Osteoblast (primary cell): ENCODE data around the gene HELZ. TPM values are rescaled to one million over a fixed set of nuclear protein-coding genes. Genes with fewer than 3 reads are reported as not detected.
A peak's percentile ranks its signal among the peaks of the same experiment; 100 is the strongest.

Experiments
- DNase-seq: peaks from one replicate; pipeline ENCODE4 v3.0.0; 2011; ENCODE audit warnings: low spot score, mixed read lengths; ENCODE audit not compliant: insufficient read length; ENCODE audit errors: missing footprints
- H2AFZ ChIP-seq: 2 replicates; pipeline ENCODE4 v1.6.0; 2011; ENCODE audit warnings: mild to moderate bottlenecking, low read length
- H3K27ac ChIP-seq: 2 replicates; pipeline ENCODE4 v1.5.1; 2011; ENCODE audit warnings: mild to moderate bottlenecking, low read depth, low read length, moderate library complexity
- H3K27me3 ChIP-seq: 2 replicates; pipeline ENCODE4 v1.6.0; 2012; ENCODE audit warnings: mild to moderate bottlenecking, control low read depth, inconsistent platforms, low read length, moderate library complexity; ENCODE audit not compliant: insufficient read depth
- H3K36me3 ChIP-seq: 2 replicates; pipeline ENCODE4 v1.5.1; 2011; ENCODE audit warnings: mild to moderate bottlenecking, low read length, control low read depth, moderate library complexity; ENCODE audit not compliant: insufficient read depth
- H3K4me1 ChIP-seq: 2 replicates; pipeline ENCODE4 v1.5.1; 2011; ENCODE audit warnings: mild to moderate bottlenecking, low read length, control low read depth, moderate library complexity; ENCODE audit not compliant: insufficient read depth
- H3K4me2 ChIP-seq: 2 replicates; pipeline ENCODE4 v1.6.0; 2011; ENCODE audit warnings: mild to moderate bottlenecking, low read length; ENCODE audit not compliant: insufficient read depth
- H3K4me3 ChIP-seq: fragments of 200-600 bp; sonication (generic); 3 replicates; pipeline ENCODE4 v1.5.1; 2012; ENCODE audit warnings: mild to moderate bottlenecking, low read length, inconsistent platforms; ENCODE audit not compliant: insufficient read depth
- H3K79me2 ChIP-seq: 2 replicates; pipeline ENCODE4 v1.6.0; 2012; ENCODE audit warnings: mild to moderate bottlenecking, low read length, control low read depth, inconsistent platforms; ENCODE audit not compliant: insufficient read depth
- H3K9me3 ChIP-seq: 2 replicates; pipeline ENCODE4 v1.5.1; 2011; ENCODE audit warnings: low read depth, low read length, control low read depth
- H4K20me1 ChIP-seq: 2 replicates; pipeline ENCODE4 v1.6.0; 2012; ENCODE audit warnings: mild to moderate bottlenecking, low read length, control low read depth; ENCODE audit not compliant: insufficient read depth
- total RNA-seq: library from RNA; depleted of rRNA; stranded (reverse); fragments of >200 nt; gene quantifications from 2 replicates; pipeline ENCODE4 v1.2.3, GENCODE V29; 2012
- TF ChIP-seq, protein P1 (sequence below): IDR thresholded peaks from 2 replicates; pipeline ENCODE4 v1.5.1; 2011; ENCODE audit warnings: mild to moderate bottlenecking, low read depth, low read length, moderate library complexity; ENCODE audit errors: extremely low read depth

HELZ gene
- total RNA-seq, 1 donor = 56.8 TPM

DNA sequence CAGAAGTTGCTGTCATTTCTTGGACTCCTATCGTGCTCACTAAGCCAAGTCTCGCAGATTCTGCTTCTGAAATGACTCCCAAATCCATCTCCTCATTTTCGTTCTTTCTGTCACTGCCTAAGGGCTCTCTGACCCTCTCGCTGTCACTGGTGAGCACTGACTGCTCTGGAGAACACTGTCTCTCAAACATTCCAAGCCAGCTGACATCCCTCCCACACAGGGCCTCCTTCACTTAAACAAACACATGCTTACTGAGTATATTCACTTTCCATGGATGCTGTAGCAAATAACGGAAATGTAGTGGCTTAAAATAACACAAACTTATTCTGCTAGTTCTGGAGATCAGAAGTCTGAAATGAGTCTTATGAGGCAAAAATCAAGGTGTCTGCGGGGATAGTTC, 181.9 kb downstream of the HELZ start:
- Histone ChIP-seq H3K79me2 (no peaks in the 10 kb centered on the region), H2AFZ (no peak overlapping the region), H3K9me3 (no peaks in the 10 kb centered on the region), H3K36me3 (no peaks in the 10 kb centered on the region), H3K4me3 (no peak overlapping the region), H3K27ac (no peak overlapping the region), H3K4me2 (no peak overlapping the region), H3K27me3 (no peaks in the 10 kb centered on the region), H3K4me1 (no peaks in the 10 kb centered on the region), H4K20me1 (no peaks in the 10 kb centered on the region)
- no peak for DNase-seq
- TF ChIP-seq, protein P1, sequence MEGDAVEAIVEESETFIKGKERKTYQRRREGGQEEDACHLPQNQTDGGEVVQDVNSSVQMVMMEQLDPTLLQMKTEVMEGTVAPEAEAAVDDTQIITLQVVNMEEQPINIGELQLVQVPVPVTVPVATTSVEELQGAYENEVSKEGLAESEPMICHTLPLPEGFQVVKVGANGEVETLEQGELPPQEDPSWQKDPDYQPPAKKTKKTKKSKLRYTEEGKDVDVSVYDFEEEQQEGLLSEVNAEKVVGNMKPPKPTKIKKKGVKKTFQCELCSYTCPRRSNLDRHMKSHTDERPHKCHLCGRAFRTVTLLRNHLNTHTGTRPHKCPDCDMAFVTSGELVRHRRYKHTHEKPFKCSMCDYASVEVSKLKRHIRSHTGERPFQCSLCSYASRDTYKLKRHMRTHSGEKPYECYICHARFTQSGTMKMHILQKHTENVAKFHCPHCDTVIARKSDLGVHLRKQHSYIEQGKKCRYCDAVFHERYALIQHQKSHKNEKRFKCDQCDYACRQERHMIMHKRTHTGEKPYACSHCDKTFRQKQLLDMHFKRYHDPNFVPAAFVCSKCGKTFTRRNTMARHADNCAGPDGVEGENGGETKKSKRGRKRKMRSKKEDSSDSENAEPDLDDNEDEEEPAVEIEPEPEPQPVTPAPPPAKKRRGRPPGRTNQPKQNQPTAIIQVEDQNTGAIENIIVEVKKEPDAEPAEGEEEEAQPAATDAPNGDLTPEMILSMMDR = no peak

DNA sequence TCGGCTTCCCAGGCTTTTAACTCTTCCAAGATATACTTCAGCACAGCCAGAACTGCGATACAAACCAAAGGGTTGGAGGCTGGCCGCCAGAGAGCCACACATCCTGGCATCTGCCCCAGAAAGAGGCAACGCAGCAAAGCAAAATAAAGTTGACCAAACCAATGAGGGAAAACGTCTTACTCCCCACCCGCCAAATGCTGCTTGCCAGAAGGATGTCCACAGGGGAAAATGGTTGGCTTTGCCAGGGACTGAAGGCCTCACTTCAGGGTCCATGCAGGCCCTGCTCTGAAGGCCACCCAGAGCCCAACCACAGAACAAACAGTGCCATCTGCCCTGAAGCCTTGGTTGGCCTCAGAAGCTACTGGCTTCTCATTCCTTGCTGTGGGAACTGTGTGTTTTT, 185.6 kb downstream of the HELZ start:
- H2AFZ ChIP-seq = no peak overlapping the region
- TF ChIP-seq, protein P1 = no peak

DNA sequence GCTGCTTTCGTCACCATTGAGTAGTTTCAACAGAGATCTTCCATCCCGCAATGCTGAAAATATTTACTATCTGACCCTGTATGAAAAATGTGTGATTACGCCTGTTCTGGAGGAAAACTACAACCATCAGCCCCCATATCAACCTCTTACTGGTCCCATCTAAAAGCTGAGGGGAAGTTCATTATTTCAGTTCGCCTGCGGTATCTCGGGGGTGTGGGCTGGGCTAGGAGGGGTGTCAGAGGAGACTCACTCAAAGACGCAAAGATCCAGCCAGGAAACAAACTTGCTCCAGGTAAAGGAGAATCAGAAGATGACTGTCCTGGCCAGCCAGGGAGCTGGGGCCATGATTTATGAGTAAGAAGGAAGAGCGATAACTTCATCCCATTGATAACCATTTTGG, 187.0 kb downstream of the HELZ start:
- no peaks in the 10 kb centered on the region for H3K36me3 ChIP-seq
- H3K9me3 ChIP-seq = no peaks in the 10 kb centered on the region
- no peak overlapping the region for H3K27ac ChIP-seq
- no peaks in the 10 kb centered on the region for H3K4me1 ChIP-seq
- H3K4me2 ChIP-seq = no peak overlapping the region
- TF ChIP-seq, protein P1 = no peak
- no peak overlapping the region for H2AFZ ChIP-seq
- H3K4me3 ChIP-seq = no peak overlapping the region
- no peaks in the 10 kb centered on the region for H3K79me2 ChIP-seq
- H4K20me1 ChIP-seq = no peaks in the 10 kb centered on the region
- no peak for DNase-seq
- no peaks in the 10 kb centered on the region for H3K27me3 ChIP-seq

More for the DNA sequence above, 185.6 kb downstream of the HELZ start:
- no peak overlapping the region for H3K27ac ChIP-seq
- no peaks in the 10 kb centered on the region for H3K4me1 ChIP-seq
- no peaks in the 10 kb centered on the region for H3K9me3 ChIP-seq
- H3K27me3 ChIP-seq = no peaks in the 10 kb centered on the region
- H4K20me1 ChIP-seq = no peaks in the 10 kb centered on the region
- no peaks in the 10 kb centered on the region for H3K36me3 ChIP-seq
- H3K79me2 ChIP-seq = no peaks in the 10 kb centered on the region
- no peak overlapping the region for H3K4me3 ChIP-seq
- DNase-seq = peak; percentile 68
- no peak overlapping the region for H3K4me2 ChIP-seq

DNA sequence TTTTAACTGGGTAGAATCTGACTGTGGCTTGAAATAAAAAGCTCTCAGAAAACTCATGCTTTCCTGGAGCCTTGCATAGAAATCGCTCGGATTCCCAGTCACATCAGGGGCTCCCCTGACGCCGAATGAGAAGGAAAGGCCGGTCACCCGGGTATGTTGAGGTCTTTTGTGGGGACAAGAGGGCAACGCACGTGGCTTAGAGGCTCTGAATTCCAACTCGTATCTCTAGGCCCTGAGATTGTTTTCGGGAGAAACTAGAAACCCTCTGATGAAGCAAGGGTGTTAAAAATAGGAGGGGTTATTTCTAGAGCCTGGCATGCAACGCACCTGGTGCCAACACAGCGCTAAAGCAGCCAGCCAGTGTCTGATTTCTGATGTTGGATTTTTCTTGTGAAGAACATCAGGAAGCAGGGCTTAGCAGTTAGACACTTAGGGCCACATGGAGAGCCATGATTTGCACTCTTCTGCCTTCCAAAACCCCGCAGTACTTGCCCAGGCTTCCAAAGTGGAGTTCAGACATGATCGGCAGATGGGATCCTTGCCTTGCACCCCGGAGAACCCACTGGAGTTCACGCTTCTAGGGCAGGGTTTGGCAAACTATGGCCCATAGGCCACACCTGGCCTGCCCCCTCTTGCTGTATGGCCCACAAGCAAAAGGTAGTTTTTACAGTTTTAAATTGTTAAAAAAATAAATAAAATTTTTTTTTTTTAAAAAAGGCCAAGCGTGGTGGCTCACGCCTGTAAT, 188.1 kb downstream of the HELZ start:
- H3K9me3 ChIP-seq = no peaks in the 10 kb centered on the region
- no peak overlapping the region for H3K4me2 ChIP-seq
- H3K79me2 ChIP-seq = no peaks in the 10 kb centered on the region
- H3K36me3 ChIP-seq = no peaks in the 10 kb centered on the region
- no peaks in the 10 kb centered on the region for H3K4me1 ChIP-seq
- no peak overlapping the region for H3K27ac ChIP-seq
- TF ChIP-seq, protein P1 = no peak
- no peaks in the 10 kb centered on the region for H3K27me3 ChIP-seq
- H2AFZ ChIP-seq = no peak overlapping the region
- no peak overlapping the region for H3K4me3 ChIP-seq
- no peaks in the 10 kb centered on the region for H4K20me1 ChIP-seq
- no peak for DNase-seq
